ENCODE results near the gene C6orf52. TPM values are rescaled to one million over a fixed set of nuclear protein-coding genes. Genes with fewer than 3 reads are reported as not detected.
"Not testable (repeated sequence)": the region's sequence is repeated elsewhere in the genome, so short reads cannot be mapped to it uniquely, and the experiment has no call there.

The C6orf52 gene
- polyA plus RNA-seq (ENCODE audit: insufficient read length): 0.94 TPM

DNA sequence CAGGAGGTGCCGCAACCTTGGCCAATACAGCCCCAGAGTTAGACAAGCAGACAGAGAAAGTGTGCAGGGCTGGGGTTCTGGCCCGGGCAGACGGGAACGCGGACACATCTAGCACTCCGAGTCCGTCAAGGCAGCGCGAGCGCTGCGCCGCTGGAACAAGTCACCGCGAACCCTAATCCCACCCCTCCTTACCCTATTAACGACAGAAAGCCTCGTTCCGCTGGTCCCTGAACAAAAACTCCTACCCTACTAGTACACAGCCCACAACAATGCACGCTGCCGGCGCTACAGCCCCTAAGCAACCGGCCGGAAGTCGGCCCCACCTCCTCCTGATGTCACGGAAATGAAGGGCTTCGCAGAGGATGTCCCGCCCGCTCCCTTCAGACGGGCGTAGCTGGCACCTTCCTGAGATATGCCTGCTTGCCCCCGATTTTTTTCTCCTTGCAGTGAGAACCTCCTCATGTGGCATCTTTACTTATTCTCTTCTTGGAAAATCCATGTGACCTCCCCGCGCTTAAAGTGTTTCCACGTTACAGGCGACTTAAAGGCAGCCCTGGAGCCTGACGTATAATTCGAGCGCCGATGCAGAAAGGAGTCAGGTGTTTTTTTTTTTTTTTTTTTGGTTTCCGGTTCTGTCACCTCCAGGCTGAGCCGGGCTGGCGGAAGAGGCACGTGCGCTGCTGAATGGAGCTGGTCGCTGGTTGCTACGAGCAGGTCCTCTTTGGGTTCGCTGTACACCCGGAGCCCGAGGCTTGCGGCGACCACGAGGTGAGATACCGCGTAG lies at the start of gene C6orf52, which contains the start of gene PAK1IP1:
Gene C6orf52 (minus strand): TSS at position 315 of the 784 bp plus-strand sequence. CDS start 7,066 bp downstream, outside the sequence.
Gene PAK1IP1 (plus strand): TSS at position 671 of the 784 bp plus-strand sequence. CDS start 14 bp downstream, at position 685.
- DNase-seq (ENCODE audit: low read depth): peak; percentile 91

- DNase-seq (ENCODE audit: low read depth): no peak
Measured at GRCh38 chr6:10743515-10743914, 49.1 kb upstream of the C6orf52 start.

GRCh38 chr6:10742251-10742650 lies 47.8 kb upstream of the C6orf52 start:
- no peak for DNase-seq (ENCODE audit: low read depth)

DNA sequence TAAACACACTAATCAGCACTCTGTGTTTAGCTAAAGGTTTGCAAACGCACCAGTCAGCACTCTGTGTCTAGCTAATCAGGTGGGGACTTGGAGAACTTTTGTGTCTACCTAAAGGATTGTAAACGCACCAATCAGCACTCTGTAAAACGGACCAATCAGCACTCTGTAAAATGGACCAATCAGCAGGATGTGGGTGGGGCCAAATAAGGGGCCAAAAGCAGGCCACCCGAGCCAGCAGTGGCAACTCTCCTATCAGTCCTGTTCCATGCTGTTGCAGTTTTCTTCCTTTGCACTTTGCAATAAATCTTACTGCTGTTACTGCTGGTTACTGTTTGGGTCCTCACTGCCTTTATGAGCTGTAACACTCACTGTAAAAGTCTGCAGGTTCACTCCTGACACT lies 47.2 kb upstream of the C6orf52 start:
- not testable (repeated sequence) for DNase-seq (ENCODE audit: low read depth)

- DNase-seq (ENCODE audit: low read depth): no peak
Measured at GRCh38 chr6:10740061-10740460, 45.6 kb upstream of the C6orf52 start.

- DNase-seq (ENCODE audit: low read depth): no peak
Measured at GRCh38 chr6:10736731-10737130, 42.3 kb upstream of the C6orf52 start.

DNA sequence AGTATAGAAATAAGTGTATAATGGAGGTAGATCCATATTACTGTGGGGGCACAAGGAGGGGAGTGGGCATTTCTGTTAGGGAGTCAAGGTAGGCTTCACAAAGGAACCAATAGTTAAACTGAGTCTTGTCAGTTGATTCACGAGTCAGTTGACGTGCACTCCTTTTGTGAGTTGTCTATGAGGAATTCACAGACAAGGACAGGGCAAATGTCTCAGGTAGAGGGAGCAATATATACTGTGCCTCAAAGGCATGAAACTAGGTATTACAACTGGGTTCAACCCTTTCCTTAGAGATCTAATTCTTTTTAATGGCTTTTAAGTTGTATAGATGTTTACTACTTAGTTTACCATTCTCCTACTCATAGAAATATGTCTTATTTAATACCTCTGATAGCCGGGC lies 39.4 kb upstream of the C6orf52 start:
- no peak for DNase-seq (ENCODE audit: low read depth)

- DNase-seq (ENCODE audit: low read depth): no peak
Measured at GRCh38 chr6:10733151-10733715, 38.8 kb upstream of the C6orf52 start.

GRCh38 chr6:10730254-10730653 lies 35.8 kb upstream of the C6orf52 start:
- no peak for DNase-seq (ENCODE audit: low read depth)

DNA sequence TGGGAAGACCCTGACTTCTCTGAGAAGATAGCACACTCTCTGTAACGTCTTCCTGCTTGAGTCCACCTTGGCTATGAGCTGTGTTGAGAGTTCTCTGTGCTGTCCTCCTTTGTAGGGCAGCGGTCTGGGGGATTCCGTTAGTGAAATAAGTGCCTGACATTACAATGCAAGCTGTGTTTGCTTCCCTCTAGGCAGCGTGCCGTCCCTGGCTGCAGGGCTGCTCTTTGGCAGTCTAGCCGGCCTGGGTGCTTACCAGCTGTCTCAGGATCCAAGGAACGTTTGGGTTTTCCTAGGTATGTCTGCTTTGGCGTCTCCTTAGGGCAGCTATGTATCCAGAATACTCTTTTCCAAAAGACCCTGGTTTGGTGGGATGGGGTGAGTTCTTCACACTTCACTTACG lies 31.3 kb upstream of the C6orf52 start:
- DNase-seq (ENCODE audit: low read depth): no peak

DNA sequence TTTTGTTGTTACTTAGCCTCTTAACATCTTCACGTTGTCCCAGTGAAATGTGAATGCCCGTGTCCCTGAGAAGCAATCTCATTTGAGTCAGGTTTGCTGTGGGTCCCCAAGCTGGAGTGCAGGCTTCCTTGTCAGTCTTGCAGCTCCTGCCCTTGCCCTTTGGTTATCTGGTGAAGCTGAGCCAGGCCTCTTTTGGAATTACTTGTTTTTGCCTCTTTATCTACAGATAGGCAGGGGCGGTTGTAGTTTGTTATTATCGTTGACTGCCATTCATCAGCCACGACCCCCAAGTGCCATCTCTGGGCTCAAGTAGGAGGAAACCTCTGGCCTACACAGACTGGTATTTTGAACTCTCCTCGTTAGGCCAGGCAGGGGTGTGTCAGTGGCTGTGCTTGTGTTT lies 30.6 kb upstream of the C6orf52 start:
- DNase-seq (ENCODE audit: low read depth): no peak

- DNase-seq (ENCODE audit: low read depth): no peak
Measured at GRCh38 chr6:10723567-10723881, 29.1 kb upstream of the C6orf52 start.

GRCh38 chr6:10722820-10723566 lies 28.6 kb upstream of the C6orf52 start, which contains the start of gene TMEM14C:
Gene TMEM14C, plus strand, starts transcription at chr6:10723070. Its CDS starts 1,544 bp downstream, at chr6:10724614.
- peak; percentile 94 for DNase-seq (ENCODE audit: low read depth)

DNA sequence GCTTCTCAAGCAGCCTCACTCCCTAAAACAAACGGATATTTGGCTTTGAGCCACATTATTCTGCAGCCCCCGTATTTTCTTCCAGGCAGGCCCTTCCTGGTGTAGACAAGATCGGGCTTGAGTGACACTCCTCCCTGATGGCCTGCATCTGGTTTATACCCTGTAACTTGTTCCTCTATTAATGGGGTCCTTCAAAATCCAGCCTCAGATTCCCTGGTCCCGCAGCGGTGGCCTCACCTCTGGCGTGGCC lies 28.1 kb upstream of the C6orf52 start:
- no peak for DNase-seq (ENCODE audit: low read depth)

DNA sequence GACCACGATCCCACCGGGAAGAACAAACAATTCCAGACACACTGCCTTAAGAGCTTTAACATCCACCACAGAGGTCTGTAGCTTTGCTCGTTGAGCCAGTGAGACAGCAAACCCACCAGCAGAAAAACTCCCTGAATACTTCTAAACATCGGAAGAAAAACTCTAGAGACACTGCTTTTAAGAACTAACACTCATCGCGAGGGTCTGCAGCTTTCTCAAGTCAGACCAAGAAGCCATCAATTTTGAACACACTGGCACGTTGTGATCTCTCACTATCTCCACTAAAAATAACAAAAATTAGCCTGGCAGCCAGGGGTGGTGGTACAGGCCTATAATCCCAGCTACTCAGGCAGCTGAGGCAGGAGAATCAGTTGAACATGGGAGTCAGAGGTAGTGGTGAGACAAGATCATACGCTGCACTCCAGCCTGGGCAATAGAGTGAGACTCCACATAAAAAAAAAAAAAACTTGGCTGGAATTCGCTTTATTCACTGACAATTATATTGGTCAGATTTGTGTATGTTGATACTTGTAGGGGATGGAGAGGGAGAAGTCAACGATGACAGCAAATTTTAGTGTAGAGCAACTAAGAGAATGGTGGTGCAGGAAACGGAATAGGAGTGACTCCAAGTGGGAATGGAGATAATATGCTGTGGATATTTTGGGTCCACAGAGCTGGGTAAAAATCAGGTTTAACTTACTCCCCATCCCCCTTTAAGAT lies 27.6 kb upstream of the C6orf52 start:
- no peak for DNase-seq (ENCODE audit: low read depth)

- not testable (repeated sequence) for DNase-seq (ENCODE audit: low read depth)
Measured at GRCh38 chr6:10720960-10721849, 26.8 kb upstream of the C6orf52 start.

DNA sequence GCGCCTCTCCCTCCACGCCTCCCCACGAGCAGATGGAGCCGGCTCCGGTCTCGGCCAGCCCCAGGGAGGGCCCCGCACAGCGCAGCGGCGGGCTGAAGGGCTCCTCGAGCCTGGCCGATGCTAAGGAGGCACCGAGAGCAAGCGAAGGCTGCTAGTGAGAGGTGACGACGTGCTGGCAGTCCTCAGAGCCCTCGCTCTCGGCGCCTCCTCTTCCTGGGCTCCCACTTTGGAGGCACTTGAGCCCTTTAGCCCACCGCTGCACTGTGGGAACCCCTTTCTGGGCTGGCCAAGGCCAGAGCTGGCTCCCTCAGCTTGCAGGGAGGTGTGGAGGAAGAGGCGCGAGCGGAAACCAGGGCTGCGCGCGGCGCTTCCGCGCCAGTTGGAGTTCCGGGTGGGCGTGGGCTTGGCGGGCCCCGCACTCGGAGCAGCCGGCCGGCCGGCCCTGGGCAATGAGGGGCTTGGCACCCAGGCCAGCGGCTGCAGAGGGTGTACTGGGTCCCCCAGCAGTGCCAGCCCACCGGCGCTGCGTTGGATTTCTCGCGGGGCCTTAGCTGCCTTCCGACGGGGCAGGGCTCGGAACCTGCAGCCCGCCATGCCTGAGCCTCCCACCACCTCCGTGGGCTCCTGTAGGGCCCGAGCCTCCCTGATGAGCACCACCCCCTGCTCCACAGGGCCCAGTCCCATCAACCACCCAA lies 26.0 kb upstream of the C6orf52 start:
- no peak for DNase-seq (ENCODE audit: low read depth)

DNA sequence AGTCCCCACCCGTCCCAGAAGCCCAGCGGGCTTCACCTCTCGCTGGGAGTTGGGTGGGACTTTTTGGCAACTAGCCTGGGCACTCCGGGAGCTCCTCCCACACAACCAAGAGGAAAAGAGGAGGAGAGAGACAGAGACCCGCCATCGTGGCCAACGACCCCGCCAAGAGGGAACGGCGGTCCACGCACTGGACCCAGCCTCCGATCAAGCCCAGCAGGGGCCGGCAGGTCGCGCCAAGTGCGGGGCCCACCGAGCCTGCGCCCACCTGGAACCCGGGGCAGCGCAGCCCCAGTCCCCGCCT lies 25.5 kb upstream of the C6orf52 start:
- DNase-seq (ENCODE audit: low read depth): no peak

DNA sequence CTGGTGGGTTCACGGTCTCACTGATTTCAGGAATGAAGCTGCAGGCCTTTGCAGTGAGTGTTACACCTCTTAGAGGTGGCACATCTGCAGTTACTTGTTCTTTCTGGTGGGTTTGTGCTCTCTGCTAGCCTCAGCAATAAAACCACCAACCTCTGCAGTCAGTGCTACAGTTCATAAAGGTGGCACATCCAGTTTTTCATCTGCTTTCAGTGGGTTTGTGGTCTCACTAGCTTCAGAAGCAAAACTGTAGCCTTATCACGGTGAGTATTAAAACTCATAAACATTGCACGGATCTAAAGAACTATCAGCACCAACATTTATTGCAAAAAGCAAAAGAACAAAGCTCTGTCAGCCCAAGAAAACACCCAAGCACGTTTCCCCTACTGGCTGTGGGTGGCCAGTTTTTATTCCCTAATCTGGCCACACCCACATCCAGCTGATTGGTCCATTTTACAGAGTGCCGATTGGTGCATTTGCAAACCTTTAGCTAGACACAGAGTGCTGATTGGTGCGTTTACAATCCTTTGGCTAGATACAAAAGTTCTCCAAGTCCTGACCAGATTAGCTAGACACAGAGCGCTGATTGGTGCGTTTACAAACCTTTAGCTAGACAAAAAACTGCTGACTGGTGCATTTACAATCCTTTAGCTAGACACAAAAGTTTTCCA lies 25.0 kb upstream of the C6orf52 start:
- no peak for DNase-seq (ENCODE audit: low read depth)

- DNase-seq (ENCODE audit: low read depth): no peak
Measured at GRCh38 chr6:10713962-10714361, 19.5 kb upstream of the C6orf52 start.

Measured in forelimb muscle (tissue), 1 donor.